ENCODE results near the gene GRK3. TPM values are rescaled to one million over a fixed set of nuclear protein-coding genes. Genes with fewer than 3 reads are reported as not detected.

The GRK3 gene
- total RNA-seq, 4 donors from 2014 or later, result 3.6 to 10.9 (median 7.1) TPM

GRCh38 chr22:25644122-25644521, 79.6 kb downstream of the GRK3 start:
- no peaks in the 10 kb centered on the region for H3K27me3 ChIP-seq
- no peak overlapping the region for H3K27ac ChIP-seq
- DNase-seq (ENCODE audit: low spot score in 2 of 2), result no peak
- TF ChIP-seq POLR2A (IDR thresholded peaks at IDR 0.05) (no peak), EP300 (IDR thresholded peaks at IDR 0.05) (no peak), POLR2AphosphoS5 (IDR thresholded peaks at IDR 0.05) (no peak), CTCF (IDR thresholded peaks at IDR 0.05) (no peak)
- no peak overlapping the region for H3K4me3 ChIP-seq
- H3K4me1 ChIP-seq, result no peaks in the 10 kb centered on the region
- H3K36me3 ChIP-seq, result no peaks in the 10 kb centered on the region
- no peaks in the 10 kb centered on the region for H3K9me3 ChIP-seq
- 56% methylated on average over 3 of the region's 3 CpGs for WGBS

GRCh38 chr22:25645266-25645665, 80.8 kb downstream of the GRK3 start:
- Histone ChIP-seq H3K27ac (no peak overlapping the region), H3K4me3 (no peak overlapping the region), H3K9me3 (no peaks in the 10 kb centered on the region), H3K27me3 (no peaks in the 10 kb centered on the region), H3K36me3 (no peaks in the 10 kb centered on the region), H3K4me1 (no peaks in the 10 kb centered on the region)
- WGBS, result 72% methylated on average over 6 of the region's 6 CpGs
- no peak for DNase-seq (ENCODE audit: low spot score in 2 of 2)
- TF ChIP-seq EP300 (IDR thresholded peaks at IDR 0.05) (no peak), CTCF (IDR thresholded peaks at IDR 0.05) (no peak), POLR2A (IDR thresholded peaks at IDR 0.05) (no peak), POLR2AphosphoS5 (IDR thresholded peaks at IDR 0.05) (no peak)

- Histone ChIP-seq H3K27ac (no peak overlapping the region), H3K27me3 (no peaks in the 10 kb centered on the region), H3K9me3 (no peaks in the 10 kb centered on the region), H3K36me3 (no peaks in the 10 kb centered on the region), H3K4me1 (no peaks in the 10 kb centered on the region), H3K4me3 (no peak overlapping the region)
- WGBS, result 100% methylated on average over 1 of the region's 1 CpG
- no peak for TF ChIP-seq EP300 (IDR thresholded peaks at IDR 0.05)
- no peak for TF ChIP-seq CTCF (IDR thresholded peaks at IDR 0.05)
- TF ChIP-seq POLR2AphosphoS5 (IDR thresholded peaks at IDR 0.05), result no peak
- TF ChIP-seq POLR2A (IDR thresholded peaks at IDR 0.05), result no peak
- DNase-seq (ENCODE audit: low spot score in 2 of 2), result no peak
Measured at GRCh38 chr22:25645964-25646363, 81.5 kb downstream of the GRK3 start.

- H3K27me3 ChIP-seq, result no peaks in the 10 kb centered on the region
- no peaks in the 10 kb centered on the region for H3K36me3 ChIP-seq
- no peaks in the 10 kb centered on the region for H3K4me1 ChIP-seq
- TF ChIP-seq EP300 (IDR thresholded peaks at IDR 0.05) (no peak), POLR2A (IDR thresholded peaks at IDR 0.05) (no peak), POLR2AphosphoS5 (IDR thresholded peaks at IDR 0.05) (no peak), CTCF (IDR thresholded peaks at IDR 0.05) (no peak)
- H3K27ac ChIP-seq, result no peak overlapping the region
- DNase-seq (ENCODE audit: low spot score in 2 of 2), result no peak
- H3K9me3 ChIP-seq, result no peaks in the 10 kb centered on the region
- H3K4me3 ChIP-seq, result no peak overlapping the region
Measured at GRCh38 chr22:25650833-25651232, 86.4 kb downstream of the GRK3 start.

GRCh38 chr22:25651332-25652085, 87.0 kb downstream of the GRK3 start:
- 79% methylated on average over 4 of the region's 4 CpGs for WGBS
- Histone ChIP-seq H3K27ac (no peak overlapping the region), H3K27me3 (no peaks in the 10 kb centered on the region), H3K4me3 (no peak overlapping the region), H3K9me3 (no peaks in the 10 kb centered on the region), H3K4me1 (no peaks in the 10 kb centered on the region), H3K36me3 (no peaks in the 10 kb centered on the region)
- no peak for DNase-seq (ENCODE audit: low spot score in 2 of 2)
- TF ChIP-seq POLR2A (IDR thresholded peaks at IDR 0.05), result no peak
- TF ChIP-seq CTCF (IDR thresholded peaks at IDR 0.05), result no peak
- TF ChIP-seq POLR2AphosphoS5 (IDR thresholded peaks at IDR 0.05), result no peak
- no peak for TF ChIP-seq EP300 (IDR thresholded peaks at IDR 0.05)

Measured in suprapubic skin (tissue), 4 donors.